Prostate gland (tissue), 2 donors: ENCODE data around the gene DHCR7.

Experiments
- CTCF ChIP-seq, 4 experiments: fragments of 200-600 bp in 2 of 4; fragments of 450-650 bp in 2 of 4; sonication (generic) in 2 of 4; IDR thresholded peaks; 1 replicate in 3 of 4; 2 replicates in 1 of 4; pipeline ENCODE4 v1.5.1; 2016 to 2019; ENCODE audit warnings: antibody characterized with exemption in 4 of 4, mild to moderate bottlenecking in 2 of 4, moderate library complexity in 2 of 4
- POLR2A ChIP-seq: fragments of 450-650 bp; IDR thresholded peaks from one replicate; pipeline ENCODE4 v1.6.1; 2016; ENCODE audit warnings: antibody characterized with exemption, mild to moderate bottlenecking
- POLR2AphosphoS5 ChIP-seq: sonication (generic); formaldehyde crosslinking; IDR thresholded peaks from one replicate; pipeline ENCODE4 v1.6.1; 2017; ENCODE audit warnings: antibody characterized with exemption

GRCh38 chr11:71496421-71496820 lies 48.2 kb upstream of the DHCR7 start:
- TF ChIP-seq POLR2A = no peak
- TF ChIP-seq CTCF (IDR thresholded peaks at IDR 0.05) = no peak
- no peak for TF ChIP-seq POLR2AphosphoS5
